NOMO-1 (cell line): ENCODE results near the gene THAP7.

Source experiments
- DNase-seq, 2 experiments: peaks; one replicate each; lab custom pipeline; 2025; ENCODE audit not compliant: unreplicated experiment in 2 of 2; lab: John Stamatoyannopoulos, UW

The THAP7 gene

GRCh38 chr22:21031545-21032036, 29.7 kb upstream of the THAP7 start:
- DNase-seq, result no peak

GRCh38 chr22:21030621-21031544, 29.0 kb upstream of the THAP7 start:
- no peak for DNase-seq

- no peak for DNase-seq
These were observed 28.1 kb upstream of the THAP7 start for GRCh38 chr22:21030032-21030431.

GRCh38 chr22:21029486-21030025, 27.6 kb upstream of the THAP7 start:
- DNase-seq, result no peak

- DNase-seq, result no peak
These were observed 26.6 kb upstream of the THAP7 start for GRCh38 chr22:21028277-21029251.

GRCh38 chr22:21026783-21027692, 25.1 kb upstream of the THAP7 start:
- DNase-seq, result no peak

GRCh38 chr22:21025763-21026755, 24.1 kb upstream of the THAP7 start:
- no peak for DNase-seq

GRCh38 chr22:21025266-21025665, 23.3 kb upstream of the THAP7 start:
- no peak for DNase-seq

- no peak for DNase-seq
These were observed 21.2 kb upstream of the THAP7 start for GRCh38 chr22:21022955-21023614.

- no peak for DNase-seq
These were observed 20.6 kb upstream of the THAP7 start for GRCh38 chr22:21022507-21022906.

GRCh38 chr22:21020802-21021429, 19.0 kb upstream of the THAP7 start:
- peak; percentile 15 to 19 for DNase-seq

GRCh38 chr22:21018314-21018713, 16.4 kb upstream of the THAP7 start:
- DNase-seq, result no peak

- no peak for DNase-seq
These were observed 14.9 kb upstream of the THAP7 start for GRCh38 chr22:21016644-21017420.

GRCh38 chr22:21015466-21016006, 13.6 kb upstream of the THAP7 start:
- no peak for DNase-seq

GRCh38 chr22:21014726-21015465, 13.0 kb upstream of the THAP7 start, which contains the start of gene P2RX6:
TSS of gene P2RX6 (plus strand) at chr22:21015165. CDS start at chr22:21015175, 10 bp downstream.
- DNase-seq, result no peak

GRCh38 chr22:21014202-21014725, 12.3 kb upstream of the THAP7 start:
- DNase-seq, result peak; percentile 94
